DMS114 treated with DMSO at 0.1 percent for 48 hours (cell line): ENCODE measurements around the gene ZRANB1.

ENCODE experiments used
- DNase-seq: peaks from one replicate; lab custom pipeline; 2025; ENCODE audit not compliant: unreplicated experiment; lab: John Stamatoyannopoulos, UW

Gene ZRANB1

GRCh38 chr10:125033146-125033924, 91.4 kb downstream of the ZRANB1 start:
- DNase-seq: no peak

GRCh38 chr10:125034675-125035074, 92.8 kb downstream of the ZRANB1 start:
- DNase-seq: no peak

- no peak for DNase-seq
Measured at GRCh38 chr10:125035136-125035535, 93.2 kb downstream of the ZRANB1 start.

GRCh38 chr10:125035588-125036295, 93.8 kb downstream of the ZRANB1 start:
- no peak for DNase-seq

GRCh38 chr10:125037145-125037877, 95.4 kb downstream of the ZRANB1 start:
- no peak for DNase-seq
